ENCODE results near the gene B3GALNT1.

The B3GALNT1 gene

DNA sequence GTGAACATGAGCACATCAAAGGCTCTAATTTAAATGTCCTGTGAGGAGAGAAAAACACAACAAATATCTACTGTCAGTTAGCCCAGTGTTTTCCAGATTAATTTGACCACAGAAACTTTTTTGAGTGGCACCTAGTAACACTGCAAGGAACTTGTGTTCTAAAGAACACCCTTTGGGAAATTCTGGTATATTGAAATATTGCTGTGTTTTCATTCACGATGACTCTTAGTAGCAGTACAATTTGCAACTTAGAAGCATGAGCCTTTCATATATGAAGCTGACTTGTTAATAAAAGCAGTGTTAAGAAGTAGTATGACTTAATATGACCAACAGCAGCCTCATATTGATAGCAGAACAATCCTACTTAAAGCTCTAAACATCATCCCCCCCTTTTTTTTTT lies 32.0 kb downstream of the B3GALNT1 start:
- no peak for DNase-seq (ENCODE audit: low read depth)

DNA sequence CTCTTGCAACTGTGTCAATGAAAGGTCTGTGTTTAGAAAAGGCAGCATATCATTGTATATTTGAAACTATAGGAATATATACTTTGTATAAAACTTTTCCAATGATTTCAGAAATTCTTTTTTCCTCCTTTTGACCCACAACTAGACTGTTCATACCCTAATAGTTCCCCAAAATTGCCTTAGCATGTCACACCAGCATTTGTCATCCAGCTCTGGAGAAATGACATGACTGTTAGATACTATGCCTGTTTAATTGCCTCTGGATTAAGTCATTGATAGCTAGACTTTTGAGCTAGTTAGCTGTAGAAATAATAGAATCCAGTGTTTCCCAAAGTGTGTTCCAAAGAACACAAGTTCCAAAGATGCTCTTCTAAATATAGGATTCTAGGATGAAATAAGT lies 32.4 kb downstream of the B3GALNT1 start:
- DNase-seq (ENCODE audit: low read depth) = no peak

DNA sequence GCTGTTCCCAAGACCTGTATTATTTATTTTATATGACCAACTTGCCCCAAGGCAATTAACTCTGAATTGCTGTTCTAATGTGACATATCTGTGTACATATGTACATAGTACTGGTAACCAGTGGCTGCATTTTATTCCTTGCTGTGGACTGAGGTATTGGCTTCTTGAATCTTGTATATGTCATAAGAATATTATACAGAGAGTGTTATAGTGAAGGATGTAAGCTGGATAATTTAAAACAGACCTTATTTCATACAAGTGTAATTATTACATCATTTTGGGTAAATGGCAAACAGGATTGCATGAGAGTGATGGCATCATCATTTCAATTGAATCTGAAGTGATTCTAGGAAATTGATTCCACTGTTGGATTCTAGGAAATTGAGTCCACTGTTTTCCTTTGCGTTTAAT lies 32.9 kb downstream of the B3GALNT1 start:
- DNase-seq (ENCODE audit: low read depth) = no peak

DNA sequence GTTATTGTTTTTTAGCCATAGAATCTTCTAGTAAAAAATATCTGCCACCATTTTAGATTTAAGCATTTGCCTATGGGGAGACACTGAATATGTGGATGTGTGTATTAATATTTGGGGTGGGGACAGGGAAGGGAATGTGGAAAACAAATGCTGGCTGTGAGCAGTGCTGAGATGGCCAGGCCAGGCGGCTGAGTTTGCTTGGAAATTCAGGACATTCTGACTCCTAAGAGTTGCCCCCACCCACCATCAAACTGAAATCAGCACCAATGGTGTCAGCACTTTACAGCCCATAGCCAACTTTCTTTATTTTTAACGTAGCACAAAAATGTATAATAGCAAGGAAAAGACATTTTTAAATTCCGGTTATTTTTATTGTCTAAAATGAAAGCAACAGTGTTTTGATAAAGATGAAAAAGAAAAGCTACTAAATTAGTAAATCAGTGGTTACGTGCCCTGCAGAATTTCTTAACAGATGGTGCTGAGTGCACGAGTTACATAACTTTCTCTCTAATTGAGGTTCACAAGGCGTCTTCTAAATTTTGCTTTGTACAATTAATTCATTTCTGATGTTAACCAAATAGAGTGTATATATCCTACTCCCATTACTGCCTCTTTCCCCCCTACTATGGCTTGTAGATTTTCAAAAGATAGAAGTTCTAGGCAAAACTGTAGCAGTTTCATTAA lies 34.0 kb downstream of the B3GALNT1 start:
- DNase-seq (ENCODE audit: low read depth) = no peak

DNA sequence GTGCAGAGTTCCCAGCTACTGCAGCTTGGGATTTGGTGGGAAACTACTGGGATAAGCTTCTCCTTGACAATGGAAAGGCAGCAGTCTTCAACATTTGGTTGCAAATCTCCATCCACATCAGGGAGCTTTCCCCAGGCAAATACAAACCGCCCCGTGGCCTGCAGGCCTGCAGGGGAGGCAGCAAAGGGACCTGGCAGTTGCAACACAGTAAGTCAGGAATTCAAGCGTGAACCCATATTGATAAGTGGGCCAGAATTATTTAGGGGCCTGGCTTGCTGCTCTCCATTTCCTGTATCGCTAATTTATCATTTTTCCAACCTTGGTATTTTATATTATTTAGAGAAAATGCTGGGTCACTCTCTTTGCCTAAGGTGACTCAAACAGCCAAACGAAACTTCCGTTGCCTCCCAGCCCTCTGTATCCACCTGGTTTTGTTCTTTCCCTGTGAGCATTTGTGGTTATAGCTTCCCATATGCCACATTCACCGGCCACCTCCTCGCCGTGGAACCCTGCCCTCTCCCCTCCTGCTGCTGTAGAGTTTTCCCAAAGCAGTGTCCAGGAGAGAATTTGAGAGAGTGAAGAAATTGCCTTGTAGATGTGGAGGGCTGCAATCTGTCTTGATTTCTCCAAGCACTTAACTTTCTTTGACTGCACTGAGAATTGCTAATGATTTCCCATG lies 34.8 kb downstream of the B3GALNT1 start:
- DNase-seq (ENCODE audit: low read depth) = no peak

DNA sequence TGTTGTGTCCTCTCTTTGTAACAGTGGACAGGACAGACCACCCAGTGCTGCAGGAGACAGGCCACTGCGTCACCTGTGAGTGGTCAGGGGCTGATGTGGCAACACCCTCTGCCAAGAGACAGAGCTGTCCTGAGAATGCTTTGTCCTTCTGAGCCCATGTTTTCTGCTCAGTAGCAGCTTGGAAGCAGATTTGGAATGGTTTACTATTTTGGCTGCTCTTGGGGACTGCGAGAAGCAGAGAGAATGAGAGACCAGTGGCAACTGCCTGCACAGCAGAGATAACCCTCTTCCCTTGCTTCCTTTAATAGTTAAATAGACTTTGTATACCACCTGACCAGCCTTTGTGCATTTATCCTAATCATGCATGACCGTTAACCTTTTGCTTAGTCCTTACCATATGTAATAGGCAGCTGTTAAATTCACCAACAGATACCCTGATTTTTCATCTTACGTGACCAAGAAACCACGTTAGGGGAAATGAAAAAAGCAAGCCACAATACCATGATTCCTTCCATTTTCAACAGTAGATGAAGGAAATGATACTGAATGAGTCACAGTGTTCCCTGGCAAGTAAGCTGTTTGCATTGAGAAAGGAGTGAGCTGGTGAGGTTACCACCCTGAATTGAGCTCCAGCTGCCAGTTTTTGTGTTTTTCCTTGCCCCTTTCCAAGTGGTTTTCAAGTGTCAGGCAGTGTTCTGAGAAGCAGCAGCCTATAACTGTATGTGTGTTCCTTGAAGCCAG lies 35.5 kb downstream of the B3GALNT1 start:
- peak; percentile 25 for DNase-seq (ENCODE audit: low read depth)

DNA sequence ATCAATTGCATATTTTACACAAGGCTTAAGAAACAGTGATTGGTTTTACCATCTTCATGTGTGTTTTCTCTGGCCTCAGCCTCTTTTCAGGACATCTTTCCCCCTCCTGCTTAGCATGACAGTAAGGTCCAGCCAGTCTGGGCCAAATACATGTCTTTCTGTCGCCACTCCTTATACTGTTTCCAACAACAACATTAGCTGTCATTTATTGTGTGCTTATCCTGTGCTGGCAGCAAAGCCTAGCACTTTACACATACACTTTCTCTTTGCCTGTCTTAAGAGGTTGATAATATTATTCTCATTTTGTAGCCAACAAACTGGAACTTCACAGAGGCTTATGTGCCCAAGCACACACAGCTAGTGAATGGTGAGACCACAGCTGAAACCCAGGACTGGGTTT lies 37.8 kb downstream of the B3GALNT1 start:
- no peak for DNase-seq (ENCODE audit: low read depth)

DNA sequence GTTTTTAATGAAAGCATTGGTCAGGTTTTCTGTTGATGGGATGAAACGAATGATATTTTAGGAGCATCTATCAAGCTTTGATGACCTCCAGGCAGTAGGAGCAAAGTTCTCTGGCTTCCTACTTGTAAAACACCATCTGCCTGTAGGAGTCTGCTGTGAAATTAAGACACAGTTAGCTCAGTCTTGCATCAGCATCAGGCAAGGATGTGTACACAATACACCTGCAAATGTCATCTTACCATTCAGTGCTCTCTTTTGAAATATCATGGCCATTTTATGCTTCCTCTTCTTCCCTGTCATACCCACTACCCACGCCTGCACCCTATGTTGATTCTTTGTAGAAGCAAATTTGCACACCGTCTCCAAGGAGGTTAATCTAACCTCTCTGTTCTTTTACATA lies 38.2 kb downstream of the B3GALNT1 start:
- no peak for DNase-seq (ENCODE audit: low read depth)

DNA sequence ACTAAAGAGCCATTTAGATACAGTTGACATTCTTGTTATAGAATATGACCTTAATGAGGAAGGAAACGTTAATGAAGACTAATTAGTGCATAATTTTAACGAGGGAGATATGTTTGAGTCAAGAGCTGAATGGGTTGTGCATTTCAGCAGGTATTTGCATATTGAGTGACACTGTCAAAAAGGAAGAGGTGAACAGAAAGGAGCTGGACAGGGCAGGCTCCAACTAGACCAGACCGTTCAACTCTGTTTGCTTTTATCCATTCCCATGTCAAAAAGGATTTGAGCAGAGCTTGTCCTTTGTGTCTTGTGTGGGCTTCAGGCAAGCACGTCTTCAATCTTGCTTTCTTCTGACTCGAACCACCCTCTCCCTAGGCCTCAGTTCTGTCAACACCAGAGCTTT lies 40.7 kb downstream of the B3GALNT1 start:
- DNase-seq (ENCODE audit: low read depth) = no peak

DNA sequence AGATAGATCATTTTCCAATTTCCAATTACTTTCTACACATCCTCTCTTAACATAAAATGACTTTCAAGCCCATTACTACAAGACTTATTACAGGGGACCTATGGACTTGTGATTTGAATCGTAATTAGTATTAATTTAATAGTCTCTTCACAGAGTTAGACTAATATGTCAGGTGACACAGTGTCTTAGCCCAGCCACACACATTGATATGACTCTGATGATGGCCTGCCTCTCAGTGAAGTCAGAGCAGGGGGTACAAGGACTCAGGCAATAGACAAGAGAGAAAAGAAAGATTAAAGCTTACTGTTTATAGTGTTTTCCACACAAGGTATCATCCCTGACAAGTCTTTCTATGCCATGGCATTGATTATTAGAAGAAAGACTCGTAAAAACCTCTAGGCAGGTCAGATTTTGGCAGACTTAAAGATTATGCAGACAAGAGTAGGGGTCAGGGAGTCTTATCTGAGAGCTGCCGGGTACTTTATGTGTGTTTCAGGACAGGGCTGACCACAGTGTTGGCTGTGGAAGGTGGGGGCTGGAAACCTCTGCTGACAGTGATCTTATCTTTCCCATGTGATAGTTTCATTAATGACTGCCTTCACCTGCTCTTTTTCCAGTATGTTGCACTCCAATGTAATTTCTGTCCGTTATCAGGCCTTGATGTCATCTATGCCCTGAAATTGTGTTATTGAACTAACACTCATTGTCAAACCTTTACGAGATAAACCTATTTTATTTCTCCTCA lies 50.1 kb downstream of the B3GALNT1 start:
- no peak for DNase-seq (ENCODE audit: low read depth)

DNA sequence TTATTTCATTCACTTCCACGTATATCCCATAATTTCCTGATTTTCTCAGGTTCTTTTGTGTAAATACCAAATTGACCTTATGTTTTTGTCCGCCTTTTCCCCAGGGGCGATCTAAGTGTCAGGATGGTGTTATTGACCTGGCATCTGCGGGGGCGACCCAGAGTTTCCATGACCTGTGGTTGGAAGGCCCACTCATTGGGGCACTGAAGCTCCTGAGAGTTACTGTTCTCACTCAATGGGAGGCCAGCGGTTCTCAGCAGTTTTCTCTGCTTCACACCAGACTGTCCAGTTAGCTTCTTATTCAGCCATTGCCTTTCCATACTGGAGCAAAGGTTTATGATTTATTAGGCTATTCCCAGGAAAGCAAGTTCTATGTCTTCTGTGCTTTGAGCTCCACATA lies 53.3 kb downstream of the B3GALNT1 start:
- DNase-seq (ENCODE audit: low read depth) = no peak

DNA sequence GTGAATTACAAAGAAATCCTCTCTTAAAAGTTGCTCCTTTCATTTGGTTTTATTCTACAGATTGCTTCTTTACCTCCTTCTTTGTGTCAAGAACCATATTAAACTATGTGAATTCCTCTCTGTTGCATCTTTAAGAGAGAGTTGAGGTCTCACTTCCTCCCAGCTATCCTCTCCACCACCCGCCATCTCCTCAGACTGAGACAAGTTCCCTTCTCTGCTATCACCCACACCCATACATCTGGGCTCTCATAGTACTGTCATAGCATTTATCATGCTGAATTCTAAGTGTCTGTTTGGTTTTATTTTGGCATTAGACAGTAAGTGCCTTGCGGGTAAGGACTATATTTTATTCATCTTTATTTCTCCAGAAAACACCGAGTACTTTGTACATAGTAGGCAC lies 54.2 kb downstream of the B3GALNT1 start:
- peak; percentile 35 for DNase-seq (ENCODE audit: low read depth)

DNA sequence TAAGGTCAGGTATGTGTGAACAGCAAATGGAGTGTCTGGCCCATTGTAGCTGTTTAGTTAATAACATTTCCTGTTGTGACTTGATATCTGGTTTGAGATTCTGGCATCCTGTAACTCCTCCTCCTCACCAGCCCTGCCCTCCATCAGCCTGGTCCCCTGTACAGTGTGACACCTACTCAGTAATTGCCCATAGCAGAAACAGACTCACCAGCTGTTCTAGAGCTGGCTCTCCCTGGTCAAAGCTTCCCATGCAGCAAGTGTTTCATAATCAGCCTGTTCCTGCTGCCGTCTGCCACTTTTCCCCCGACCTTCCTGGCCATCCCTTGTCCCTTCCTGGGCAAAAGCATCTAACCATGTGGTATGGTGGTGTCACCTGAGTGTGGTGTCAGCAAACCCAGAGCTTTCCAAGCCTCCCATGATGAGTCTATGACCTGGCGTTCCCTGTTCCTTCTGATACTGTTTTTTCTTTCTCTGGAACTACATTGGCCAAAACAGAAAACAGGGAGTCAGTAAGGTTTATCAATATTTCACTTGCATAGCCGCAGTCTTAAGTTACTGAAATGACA lies 55.4 kb downstream of the B3GALNT1 start:
- no peak for DNase-seq (ENCODE audit: low read depth)

DNA sequence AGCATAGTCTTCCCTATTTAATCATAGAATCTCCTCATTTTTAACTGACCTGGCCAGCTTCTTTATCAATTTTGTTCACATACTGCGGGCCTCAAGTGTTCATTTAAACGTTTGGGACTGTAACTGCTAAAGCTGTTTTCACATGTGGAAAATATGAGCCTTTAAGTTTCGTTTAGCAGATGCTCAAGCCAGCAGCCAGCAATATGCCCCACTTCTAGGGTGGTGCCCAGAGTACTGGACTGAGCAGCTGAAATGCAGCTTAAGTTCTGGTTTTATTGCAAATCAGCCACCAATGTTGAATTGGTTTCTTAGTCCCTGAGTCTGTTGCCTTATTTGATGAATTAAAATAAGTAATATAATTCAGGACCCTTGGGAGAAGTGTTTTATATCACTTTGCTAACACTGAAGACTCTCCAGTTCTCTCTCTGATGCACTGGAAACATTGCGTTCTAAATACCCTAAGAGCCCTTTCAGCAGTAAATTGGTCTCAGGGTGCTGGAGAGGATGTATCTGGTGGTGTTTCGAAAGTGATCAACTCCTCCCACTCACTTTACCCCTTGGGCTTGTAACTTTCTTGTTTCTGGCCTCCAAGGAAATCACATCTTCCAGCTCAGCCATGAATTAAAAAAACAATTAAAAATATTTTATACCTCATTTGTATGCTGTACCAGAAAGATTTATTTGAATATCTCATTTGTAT lies 61.7 kb downstream of the B3GALNT1 start:
- DNase-seq (ENCODE audit: low read depth) = no peak

DNA sequence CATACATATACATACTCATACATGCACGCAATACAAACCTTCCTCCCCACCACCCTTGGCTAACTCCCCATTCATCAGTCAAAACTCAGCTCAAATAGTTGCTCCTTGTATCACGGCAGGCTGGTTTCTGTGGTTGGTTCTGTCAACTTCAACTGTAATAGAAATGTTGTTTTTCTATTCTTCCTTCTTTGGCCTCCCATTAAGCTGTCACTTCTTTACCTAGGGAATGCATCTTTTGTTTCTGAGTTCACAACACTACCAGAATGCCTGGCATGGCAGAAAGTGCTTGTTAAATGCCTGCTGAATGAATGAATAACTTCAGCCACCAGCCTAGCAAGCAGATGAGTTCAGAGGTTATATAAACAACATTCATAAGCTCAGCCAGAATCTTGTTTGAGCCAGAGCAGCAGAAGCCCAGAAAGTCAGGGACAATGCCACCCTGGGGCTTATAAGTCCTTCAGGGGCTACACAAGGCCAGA lies 63.1 kb downstream of the B3GALNT1 start:
- no peak for DNase-seq (ENCODE audit: low read depth)

DNA sequence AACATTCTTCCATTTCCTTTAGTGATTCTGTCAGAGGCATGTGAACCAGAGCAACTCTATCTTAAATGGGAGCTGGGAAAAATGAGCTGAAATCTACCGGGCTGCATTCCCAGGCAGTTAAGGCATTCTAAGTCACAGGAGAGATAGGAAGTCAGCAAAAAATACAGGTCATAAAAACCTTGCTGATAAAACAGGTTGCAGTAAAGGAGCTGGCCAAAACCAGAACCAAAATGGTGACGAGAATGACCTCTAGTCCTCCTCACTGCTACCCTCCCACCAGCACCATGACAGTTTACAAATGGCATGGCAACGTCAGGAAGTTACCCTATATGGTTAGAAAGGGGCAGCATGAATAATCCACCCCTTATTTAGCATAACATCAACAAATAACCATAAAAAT lies 66.4 kb downstream of the B3GALNT1 start:
- DNase-seq (ENCODE audit: low read depth) = no peak

DNA sequence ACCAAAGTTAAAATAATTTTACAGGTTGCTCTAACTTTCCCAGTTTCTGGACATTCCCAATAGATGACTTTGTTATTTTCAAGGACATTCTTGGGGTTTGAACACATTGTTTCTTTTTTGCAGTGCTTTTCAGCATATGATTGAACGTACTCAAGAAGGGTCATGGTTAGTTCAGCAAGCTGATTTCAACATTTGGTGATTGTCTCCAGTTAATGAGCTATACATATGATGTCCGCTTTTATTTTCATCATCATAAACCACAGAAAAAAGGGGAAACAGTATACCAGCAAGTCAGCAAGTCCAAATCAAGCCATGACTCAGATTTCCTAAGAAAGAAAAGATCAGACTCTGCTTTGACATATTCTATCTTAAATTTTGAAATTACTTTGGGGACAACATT lies 69.4 kb downstream of the B3GALNT1 start:
- DNase-seq (ENCODE audit: low read depth) = no peak

DNA sequence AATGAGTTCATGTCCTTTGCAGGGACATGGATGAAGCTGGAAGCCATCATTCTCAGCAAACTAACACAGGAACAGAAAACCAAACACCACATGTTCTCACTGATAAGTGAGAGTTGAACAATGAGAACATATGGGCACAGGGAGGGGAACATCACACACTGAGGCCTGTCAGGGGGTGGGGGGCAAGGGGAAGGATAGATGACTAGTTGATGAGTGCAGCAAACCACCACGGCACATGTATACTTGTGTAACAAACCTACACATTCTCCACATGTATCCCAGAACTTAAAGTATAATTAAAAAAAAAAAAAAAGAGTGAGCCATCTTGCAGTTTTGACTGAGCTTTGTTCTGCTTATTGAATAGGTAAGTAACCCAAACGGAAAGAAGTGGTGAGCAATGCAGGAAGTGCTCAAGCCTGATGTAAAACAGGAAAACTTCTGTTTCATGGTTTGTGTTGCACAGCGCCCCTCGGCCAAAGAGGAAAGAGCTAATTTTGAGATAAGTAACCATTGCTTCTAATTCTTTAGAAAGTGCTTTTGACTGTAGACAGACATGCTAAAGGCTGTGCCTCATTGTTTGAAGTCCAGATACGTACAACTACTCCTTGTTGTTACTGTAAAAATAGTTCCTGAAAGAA lies 70.1 kb downstream of the B3GALNT1 start:
- DNase-seq (ENCODE audit: low read depth) = peak; percentile 63

All from CMK (cell line).